C4-2B (cell line): Measurements from ENCODE around the gene CFI.
"Not testable (repeated sequence)": the region's sequence is repeated elsewhere in the genome, so short reads cannot be mapped to it uniquely, and the experiment has no call there.

Experiments
- H3K27ac ChIP-seq: fragments of 450-650 bp; 2 replicates; pipeline ENCODE4 v1.5.1; 2017
- CTCF ChIP-seq: fragments of 450-650 bp; conservative IDR thresholded peaks from 2 replicates; pipeline ENCODE4 v1.5.1; 2017; ENCODE audit warnings: mild to moderate bottlenecking
- ZFX ChIP-seq: fragments of 450-650 bp; IDR thresholded peaks from 2 replicates; pipeline ENCODE4 v1.6.1; 2017

CFI gene

GRCh38 chr4:109798866-109799265 is 2.9 kb downstream of the CFI start:
- TF ChIP-seq CTCF (no peak), ZFX (no peak)

GRCh38 chr4:109795059-109795458 is 6.7 kb downstream of the CFI start:
- no peak for TF ChIP-seq ZFX
- TF ChIP-seq CTCF, result no peak
- H3K27ac ChIP-seq, result no peak overlapping the region

More at GRCh38 chr4:109798866-109799265, 2.9 kb downstream of the CFI start:
- no peak overlapping the region for H3K27ac ChIP-seq

- TF ChIP-seq ZFX (no peak), CTCF (no peak)
These were observed 14.0 kb downstream of the CFI start for GRCh38 chr4:109787807-109788206.

GRCh38 chr4:109786846-109787245 is 15.0 kb downstream of the CFI start:
- H3K27ac ChIP-seq, result no peak overlapping the region
- TF ChIP-seq CTCF (no peak), ZFX (no peak)

More at GRCh38 chr4:109787807-109788206, 14.0 kb downstream of the CFI start:
- H3K27ac ChIP-seq, result no peak overlapping the region

GRCh38 chr4:109782092-109782491 is 19.7 kb downstream of the CFI start:
- not testable (repeated sequence) for H3K27ac ChIP-seq

GRCh38 chr4:109764789-109765402 is 36.9 kb downstream of the CFI start:
- no peak overlapping the region for H3K27ac ChIP-seq
- TF ChIP-seq ZFX (no peak), CTCF (no peak)

- TF ChIP-seq CTCF, result no peak
- TF ChIP-seq ZFX, result no peak
- no peak overlapping the region for H3K27ac ChIP-seq
These were observed 37.4 kb downstream of the CFI start for GRCh38 chr4:109764376-109764775.

- TF ChIP-seq ZFX (no peak), CTCF (no peak)
- no peak overlapping the region for H3K27ac ChIP-seq
These were observed 41.1 kb downstream of the CFI start for GRCh38 chr4:109760682-109761081.
